WTC11 (cell line): ENCODE measurements around the gene PTEN. TPM values are rescaled to one million over a fixed set of nuclear protein-coding genes. Genes with fewer than 3 reads are reported as not detected.

ENCODE experiments used
- ATAC-seq: fragments of 200-7000 bp; cut with Tn5 transposase; 2 replicates; pipeline ENCODE4 v1.10.0; 2021; ENCODE audit warnings: mild to moderate bottlenecking, moderate library complexity
- CTCF ChIA-PET: fragments of 300-600 bp; sonication (Branson Sonifier 250); formaldehyde crosslinking; loops from one replicate; lab custom pipeline; 2021; ENCODE audit warnings: antibody characterized with exemption; lab: Charles Lee
- POLR2A ChIA-PET: fragments of 350-600 bp; sonication (Branson Sonifier 250); formaldehyde crosslinking; loops from one replicate; lab custom pipeline; 2021; ENCODE audit warnings: antibody characterized with exemption; lab: Charles Lee
- DNase-seq: peaks from one replicate; pipeline ENCODE4 v3.0.0; 2021; ENCODE audit warnings: low spot score
- H3K27ac Mint-ChIP-seq: 2 replicates; pipeline ENCODE4 v1.8.0; 2021; ENCODE audit warnings: mixed read lengths
- H3K27me3 Mint-ChIP-seq: 2 replicates; pipeline ENCODE4 v1.8.0; 2021; ENCODE audit warnings: low read depth, mild to moderate bottlenecking, moderate library complexity, mixed read lengths
- H3K36me3 Mint-ChIP-seq: 2 replicates; pipeline ENCODE4 v1.8.0; 2021; ENCODE audit warnings: mixed read lengths
- H3K4me1 Mint-ChIP-seq: 2 replicates; pipeline ENCODE4 v1.8.0; 2022; ENCODE audit warnings: mixed read lengths
- H3K4me3 Mint-ChIP-seq: 2 replicates; pipeline ENCODE4 v1.8.0; 2021; ENCODE audit warnings: mild to moderate bottlenecking, moderate library complexity, mixed read lengths
- H3K9me3 Mint-ChIP-seq: 2 replicates; pipeline ENCODE4 v1.8.0; 2021; ENCODE audit warnings: mixed read lengths
- ARID4B ChIP-seq: sonication (generic); formaldehyde crosslinking; IDR thresholded peaks from 2 replicates; pipeline ENCODE4 v1.8.0; 2023; ENCODE audit warnings: missing genetic modification reagents, mild to moderate bottlenecking, borderline replicate concordance
- ATF2 ChIP-seq: sonication (generic); formaldehyde crosslinking; IDR thresholded peaks from 2 replicates; pipeline ENCODE4 v1.8.1; 2022; ENCODE audit warnings: low read depth, missing genetic modification reagents, borderline replicate concordance
- CDX4 ChIP-seq: fragments of 250-450 bp; sonication (Bioruptor Pico); IDR thresholded peaks from 2 replicates; pipeline ENCODE4 v1.9.0; 2021; ENCODE audit warnings: moderate library complexity, mild to moderate bottlenecking, inconsistent platforms, borderline replicate concordance
- CREB1 ChIP-seq: sonication (generic); formaldehyde crosslinking; IDR thresholded peaks from 2 replicates; pipeline ENCODE4 v1.8.0; 2023; ENCODE audit warnings: mild to moderate bottlenecking, missing genetic modification reagents
- ELF4 ChIP-seq: sonication (generic); formaldehyde crosslinking; IDR thresholded peaks from 2 replicates; pipeline ENCODE4 v1.8.1; 2022; ENCODE audit warnings: low read depth, mild to moderate bottlenecking, moderate library complexity, missing genetic modification reagents
- ETV6 ChIP-seq: sonication (generic); formaldehyde crosslinking; IDR thresholded peaks from 2 replicates; pipeline ENCODE4 v1.8.1; 2022; ENCODE audit warnings: mild to moderate bottlenecking, missing genetic modification reagents
- FOXP4 ChIP-seq: sonication (generic); formaldehyde crosslinking; IDR thresholded peaks from 2 replicates; pipeline ENCODE4 v1.8.0; 2022; ENCODE audit warnings: mild to moderate bottlenecking, missing genetic modification reagents
- SMAD4 ChIP-seq: sonication (generic); formaldehyde crosslinking; IDR thresholded peaks from 2 replicates; pipeline ENCODE4 v1.8.0; 2022; ENCODE audit warnings: mild to moderate bottlenecking, missing genetic modification reagents
- ZBTB21 ChIP-seq: sonication (generic); formaldehyde crosslinking; IDR thresholded peaks from 2 replicates; pipeline ENCODE4 v1.8.1; 2023; ENCODE audit warnings: mild to moderate bottlenecking, missing genetic modification reagents, borderline replicate concordance
- ZNF121 ChIP-seq: sonication (generic); formaldehyde crosslinking; IDR thresholded peaks from 2 replicates; pipeline ENCODE4 v1.8.0; 2023; ENCODE audit warnings: missing genetic modification reagents
- ZSCAN18 ChIP-seq: fragments of 250-450 bp; sonication (Bioruptor Pico); IDR thresholded peaks from 2 replicates; pipeline ENCODE4 v2.1.2; 2022; ENCODE audit warnings: mild to moderate bottlenecking, moderate library complexity
- total RNA-seq: library from RNA; stranded (reverse); gene quantifications from 3 replicates; pipeline ENCODE4 v1.2.3, GENCODE V29; 2021
- TF ChIP-seq, protein P1 (sequence below): sonication (generic); formaldehyde crosslinking; IDR thresholded peaks from 2 replicates; pipeline ENCODE4 v1.8.1; 2022; ENCODE audit warnings: low read depth, mild to moderate bottlenecking, moderate library complexity, missing genetic modification reagents, borderline replicate concordance
- TF ChIP-seq, protein P2 (sequence below): sonication (generic); formaldehyde crosslinking; IDR thresholded peaks from 2 replicates; pipeline ENCODE4 v1.8.1; 2022; ENCODE audit warnings: mild to moderate bottlenecking, missing genetic modification reagents, moderate library complexity, borderline replicate concordance
- TF ChIP-seq, protein P3 (sequence below): sonication (generic); formaldehyde crosslinking; IDR thresholded peaks from 2 replicates; pipeline ENCODE4 v1.8.0; 2022; ENCODE audit warnings: missing genetic modification reagents

The PTEN gene
- total RNA-seq, 1 experiment from 2014 or later, result 54.2 TPM

DNA sequence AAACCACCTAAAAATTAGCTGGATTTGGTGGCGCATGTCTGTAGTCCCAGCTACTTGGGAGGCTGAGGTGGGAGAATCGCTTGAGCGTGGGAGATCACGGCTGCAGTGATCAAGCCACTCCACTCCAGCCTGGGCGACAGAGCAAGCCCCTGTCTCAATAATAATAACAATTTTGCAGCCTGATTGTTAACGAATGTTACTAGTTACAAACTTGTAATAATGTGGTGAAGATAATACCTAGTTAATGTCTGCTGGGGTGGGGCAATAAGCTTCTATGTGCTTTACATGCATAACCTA, 44.2 kb upstream of the PTEN start:
- no peak for ATAC-seq
- POLR2A ChIA-PET, result interaction anchor here (0.6 to 3.0 kb wide), 4 partner anchors 9 to 942 kb away, joined by 3 to 22 read pairs (median 6); partner anchors contain the start of genes KLLN and PTEN
- CTCF ChIA-PET, result interaction anchor here (0.7 to 1.8 kb wide), 3 partner anchors 23 to 43 kb away, joined by 3 to 5 read pairs (median 3); no protein-coding TSS in a partner anchor
- peaks cover 3% of the 10 kb centered on the region for H3K36me3 Mint-ChIP-seq
- no peaks in the 10 kb centered on the region for H3K9me3 Mint-ChIP-seq
- no peak overlapping the region for H3K27ac Mint-ChIP-seq
- H3K27me3 Mint-ChIP-seq, result peaks cover 5% of the 10 kb centered on the region; the same call in 1 of the 2 replicates
- H3K4me3 Mint-ChIP-seq, result peak overlapping the region; percentile 95
- no peak for DNase-seq
- H3K4me1 Mint-ChIP-seq, result peaks cover 26% of the 10 kb centered on the region
- no peak for TF ChIP-seq FOXP4
- TF ChIP-seq CDX4 (CRISPR knock-in tag), result no peak
- TF ChIP-seq ETV6 (CRISPR knock-in tag), result no peak
- TF ChIP-seq, protein P1, sequence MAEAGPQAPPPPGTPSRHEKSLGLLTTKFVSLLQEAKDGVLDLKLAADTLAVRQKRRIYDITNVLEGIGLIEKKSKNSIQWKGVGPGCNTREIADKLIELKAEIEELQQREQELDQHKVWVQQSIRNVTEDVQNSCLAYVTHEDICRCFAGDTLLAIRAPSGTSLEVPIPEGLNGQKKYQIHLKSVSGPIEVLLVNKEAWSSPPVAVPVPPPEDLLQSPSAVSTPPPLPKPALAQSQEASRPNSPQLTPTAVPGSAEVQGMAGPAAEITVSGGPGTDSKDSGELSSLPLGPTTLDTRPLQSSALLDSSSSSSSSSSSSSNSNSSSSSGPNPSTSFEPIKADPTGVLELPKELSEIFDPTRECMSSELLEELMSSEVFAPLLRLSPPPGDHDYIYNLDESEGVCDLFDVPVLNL (CRISPR knock-in tag), result no peak
- TF ChIP-seq ZBTB21 (CRISPR knock-in tag), result no peak
- no peak for TF ChIP-seq ARID4B (CRISPR knock-in tag)

GRCh38 chr10:87826653-87827052, 36.8 kb upstream of the PTEN start:
- CTCF ChIA-PET, result interaction anchor here (0.5 kb wide), 1 partner anchor 20 kb away, joined by 4 read pairs; no protein-coding TSS in a partner anchor
- POLR2A ChIA-PET, result no interaction called here
- no peak overlapping the region for H3K4me3 Mint-ChIP-seq

More at GRCh38 chr10:87826653-87827052, 36.8 kb upstream of the PTEN start:
- TF ChIP-seq, protein P2, sequence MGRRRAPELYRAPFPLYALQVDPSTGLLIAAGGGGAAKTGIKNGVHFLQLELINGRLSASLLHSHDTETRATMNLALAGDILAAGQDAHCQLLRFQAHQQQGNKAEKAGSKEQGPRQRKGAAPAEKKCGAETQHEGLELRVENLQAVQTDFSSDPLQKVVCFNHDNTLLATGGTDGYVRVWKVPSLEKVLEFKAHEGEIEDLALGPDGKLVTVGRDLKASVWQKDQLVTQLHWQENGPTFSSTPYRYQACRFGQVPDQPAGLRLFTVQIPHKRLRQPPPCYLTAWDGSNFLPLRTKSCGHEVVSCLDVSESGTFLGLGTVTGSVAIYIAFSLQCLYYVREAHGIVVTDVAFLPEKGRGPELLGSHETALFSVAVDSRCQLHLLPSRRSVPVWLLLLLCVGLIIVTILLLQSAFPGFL (CRISPR knock-in tag), result no peak
- TF ChIP-seq ATF2, result no peak
- TF ChIP-seq, protein P3, sequence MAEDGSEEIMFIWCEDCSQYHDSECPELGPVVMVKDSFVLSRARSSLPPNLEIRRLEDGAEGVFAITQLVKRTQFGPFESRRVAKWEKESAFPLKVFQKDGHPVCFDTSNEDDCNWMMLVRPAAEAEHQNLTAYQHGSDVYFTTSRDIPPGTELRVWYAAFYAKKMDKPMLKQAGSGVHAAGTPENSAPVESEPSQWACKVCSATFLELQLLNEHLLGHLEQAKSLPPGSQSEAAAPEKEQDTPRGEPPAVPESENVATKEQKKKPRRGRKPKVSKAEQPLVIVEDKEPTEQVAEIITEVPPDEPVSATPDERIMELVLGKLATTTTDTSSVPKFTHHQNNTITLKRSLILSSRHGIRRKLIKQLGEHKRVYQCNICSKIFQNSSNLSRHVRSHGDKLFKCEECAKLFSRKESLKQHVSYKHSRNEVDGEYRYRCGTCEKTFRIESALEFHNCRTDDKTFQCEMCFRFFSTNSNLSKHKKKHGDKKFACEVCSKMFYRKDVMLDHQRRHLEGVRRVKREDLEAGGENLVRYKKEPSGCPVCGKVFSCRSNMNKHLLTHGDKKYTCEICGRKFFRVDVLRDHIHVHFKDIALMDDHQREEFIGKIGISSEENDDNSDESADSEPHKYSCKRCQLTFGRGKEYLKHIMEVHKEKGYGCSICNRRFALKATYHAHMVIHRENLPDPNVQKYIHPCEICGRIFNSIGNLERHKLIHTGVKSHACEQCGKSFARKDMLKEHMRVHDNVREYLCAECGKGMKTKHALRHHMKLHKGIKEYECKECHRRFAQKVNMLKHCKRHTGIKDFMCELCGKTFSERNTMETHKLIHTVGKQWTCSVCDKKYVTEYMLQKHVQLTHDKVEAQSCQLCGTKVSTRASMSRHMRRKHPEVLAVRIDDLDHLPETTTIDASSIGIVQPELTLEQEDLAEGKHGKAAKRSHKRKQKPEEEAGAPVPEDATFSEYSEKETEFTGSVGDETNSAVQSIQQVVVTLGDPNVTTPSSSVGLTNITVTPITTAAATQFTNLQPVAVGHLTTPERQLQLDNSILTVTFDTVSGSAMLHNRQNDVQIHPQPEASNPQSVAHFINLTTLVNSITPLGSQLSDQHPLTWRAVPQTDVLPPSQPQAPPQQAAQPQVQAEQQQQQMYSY (CRISPR knock-in tag), result no peak
- TF ChIP-seq ELF4 (CRISPR knock-in tag), result no peak
- TF ChIP-seq CREB1 (CRISPR knock-in tag), result no peak
- no peak for TF ChIP-seq ZNF121
- no peak for TF ChIP-seq ZSCAN18
- no peak for TF ChIP-seq SMAD4 (CRISPR knock-in tag)
- TF ChIP-seq, all 79 proteins: peak for 0
- H3K9me3 Mint-ChIP-seq, result peaks cover 3% of the 10 kb centered on the region; the same call in 1 of the 2 replicates
- ATAC-seq, result no peak
- no peaks in the 10 kb centered on the region; the same call in 1 of the 2 replicates for H3K27me3 Mint-ChIP-seq
- no peaks in the 10 kb centered on the region for H3K36me3 Mint-ChIP-seq
- DNase-seq, result no peak
- no peak overlapping the region for H3K27ac Mint-ChIP-seq
- H3K4me1 Mint-ChIP-seq, result no peaks in the 10 kb centered on the region
